Peyer's patch (tissue), 4 donors: ENCODE data around the gene ORMDL1. TPM values are rescaled to one million over a fixed set of nuclear protein-coding genes. Genes with fewer than 3 reads are reported as not detected.

Experiments used
- DNase-seq, 3 donors: peaks; one replicate each; pipeline ENCODE4 v3.0.0-alpha.2; 2017 to 2019
- H3K27ac ChIP-seq, 4 donors: fragments of 200-600 bp; sonication (generic); one replicate each; pipeline ENCODE4 v1.5.1; 2016 to 2019
- H3K27me3 ChIP-seq, 2 donors: fragments of 200-600 bp; sonication (generic); one replicate each; pipeline ENCODE4 v1.5.1; 2019
- H3K36me3 ChIP-seq, 3 donors: fragments of 200-600 bp; sonication (generic); one replicate each; pipeline ENCODE4 v1.5.1; 2016 to 2019
- H3K4me1 ChIP-seq, 4 donors: fragments of 200-600 bp; sonication (generic); one replicate each; pipeline ENCODE4 v1.5.1; 2016 to 2019
- H3K4me3 ChIP-seq, 4 donors: fragments of 200-600 bp; sonication (generic); 1 replicate in 3 of 4; 2 replicates in 1 of 4; pipeline ENCODE4 v1.5.1; 2016 to 2019; ENCODE audit warnings: mild to moderate bottlenecking in 1 of 4
- H3K9me3 ChIP-seq, 4 donors: fragments of 200-600 bp; sonication (generic); one replicate each; pipeline ENCODE4 v1.5.1; 2016 to 2019; ENCODE audit warnings: mild to moderate bottlenecking in 1 of 4
- POLR2A ChIP-seq, 2 donors: fragments of 450-650 bp; IDR thresholded peaks; one replicate each; pipeline ENCODE4 v1.5.1; 2017; ENCODE audit warnings: antibody characterized with exemption in 2 of 2, mild to moderate bottlenecking in 2 of 2, moderate library complexity in 2 of 2
- total RNA-seq, 4 donors: library from RNA; depleted of rRNA; stranded (reverse); fragments of >200 nt; gene quantifications; one replicate each; pipeline ENCODE4 v1.1.0, GENCODE V29; 2016
- TF ChIP-seq, protein P1 (sequence below), 6 experiments: fragments of 450-650 bp in 4 of 6; fragments of 200-600 bp in 2 of 6; sonication (generic) in 1 of 6; IDR thresholded peaks; one replicate each; pipeline ENCODE4 v1.5.1; 2017 to 2019; ENCODE audit warnings: antibody characterized with exemption in 6 of 6, mild to moderate bottlenecking in 3 of 6, moderate library complexity in 1 of 6

The ORMDL1 gene
- total RNA-seq, 4 donors from 2014 or later: 73.4 to 102 (median 87.6) TPM

- no peaks in the 10 kb centered on the region for H3K4me1 ChIP-seq
- DNase-seq: no peak
- no peak overlapping the region for H3K4me3 ChIP-seq
- H3K9me3 ChIP-seq: no peaks in the 10 kb centered on the region
- peaks cover 0 to 7% (median 0%) of the 10 kb centered on the region in 3 donors for H3K36me3 ChIP-seq
- H3K27me3 ChIP-seq: no peaks in the 10 kb centered on the region
- no peak for TF ChIP-seq POLR2A (IDR thresholded peaks at IDR 0.05)
- TF ChIP-seq, protein P1, sequence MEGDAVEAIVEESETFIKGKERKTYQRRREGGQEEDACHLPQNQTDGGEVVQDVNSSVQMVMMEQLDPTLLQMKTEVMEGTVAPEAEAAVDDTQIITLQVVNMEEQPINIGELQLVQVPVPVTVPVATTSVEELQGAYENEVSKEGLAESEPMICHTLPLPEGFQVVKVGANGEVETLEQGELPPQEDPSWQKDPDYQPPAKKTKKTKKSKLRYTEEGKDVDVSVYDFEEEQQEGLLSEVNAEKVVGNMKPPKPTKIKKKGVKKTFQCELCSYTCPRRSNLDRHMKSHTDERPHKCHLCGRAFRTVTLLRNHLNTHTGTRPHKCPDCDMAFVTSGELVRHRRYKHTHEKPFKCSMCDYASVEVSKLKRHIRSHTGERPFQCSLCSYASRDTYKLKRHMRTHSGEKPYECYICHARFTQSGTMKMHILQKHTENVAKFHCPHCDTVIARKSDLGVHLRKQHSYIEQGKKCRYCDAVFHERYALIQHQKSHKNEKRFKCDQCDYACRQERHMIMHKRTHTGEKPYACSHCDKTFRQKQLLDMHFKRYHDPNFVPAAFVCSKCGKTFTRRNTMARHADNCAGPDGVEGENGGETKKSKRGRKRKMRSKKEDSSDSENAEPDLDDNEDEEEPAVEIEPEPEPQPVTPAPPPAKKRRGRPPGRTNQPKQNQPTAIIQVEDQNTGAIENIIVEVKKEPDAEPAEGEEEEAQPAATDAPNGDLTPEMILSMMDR (IDR thresholded peaks at IDR 0.05): no peak
- no peak overlapping the region for H3K27ac ChIP-seq
These were observed 38.0 kb upstream of the ORMDL1 start for GRCh38 chr2:189821953-189822748.

GRCh38 chr2:189819297-189819704 is 35.2 kb upstream of the ORMDL1 start:
- Histone ChIP-seq H3K27ac (no peak overlapping the region), H3K4me1 (no peaks in the 10 kb centered on the region), H3K9me3 (no peaks in the 10 kb centered on the region), H3K27me3 (no peaks in the 10 kb centered on the region), H3K36me3 (peaks cover 0 to 7% (median 0%) of the 10 kb centered on the region in 3 donors), H3K4me3 (no peak overlapping the region)
- no peak for DNase-seq
- TF ChIP-seq, protein P1 (IDR thresholded peaks at IDR 0.05): no peak
- TF ChIP-seq POLR2A (IDR thresholded peaks at IDR 0.05): no peak

GRCh38 chr2:189818249-189819038 is 34.3 kb upstream of the ORMDL1 start:
- no peaks in the 10 kb centered on the region for H3K9me3 ChIP-seq
- peaks cover 0 to 7% (median 0%) of the 10 kb centered on the region in 3 donors for H3K36me3 ChIP-seq
- TF ChIP-seq POLR2A (IDR thresholded peaks at IDR 0.05): no peak
- TF ChIP-seq, protein P1 (IDR thresholded peaks at IDR 0.05): no peak

DNA sequence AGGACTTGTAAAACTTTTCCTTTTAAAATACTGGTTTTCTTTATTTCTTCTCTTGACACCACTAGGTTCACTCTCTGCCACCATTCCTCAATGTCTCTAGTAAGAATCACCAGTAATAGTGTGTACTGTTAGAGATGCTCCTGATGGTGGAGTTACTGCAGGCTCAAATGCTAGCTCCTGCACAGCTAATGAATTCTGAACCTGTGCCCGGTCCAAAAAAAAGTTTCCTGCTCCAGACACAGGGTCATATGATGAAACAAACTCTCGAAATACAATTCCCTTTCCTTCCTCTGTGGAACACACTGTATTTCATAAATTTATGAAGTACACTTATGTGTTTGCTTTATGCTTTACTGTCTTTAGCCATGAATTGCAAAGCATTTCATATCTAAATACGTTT is 19.3 kb upstream of the ORMDL1 start:
- no peaks in the 10 kb centered on the region for H3K27me3 ChIP-seq
- H3K9me3 ChIP-seq: no peaks in the 10 kb centered on the region
- H3K27ac ChIP-seq: no peak overlapping the region
- H3K4me3 ChIP-seq: no peak overlapping the region
- DNase-seq: no peak
- no peaks in the 10 kb centered on the region for H3K4me1 ChIP-seq
- peaks cover 0 to 8% (median 0%) of the 10 kb centered on the region in 3 donors for H3K36me3 ChIP-seq
- TF ChIP-seq, protein P1 (IDR thresholded peaks at IDR 0.05): no peak
- no peak for TF ChIP-seq POLR2A (IDR thresholded peaks at IDR 0.05)

More at GRCh38 chr2:189818249-189819038, 34.3 kb upstream of the ORMDL1 start:
- no peak overlapping the region for H3K27ac ChIP-seq
- no peaks in the 10 kb centered on the region for H3K27me3 ChIP-seq
- H3K4me1 ChIP-seq: no peaks in the 10 kb centered on the region
- H3K4me3 ChIP-seq: no peak overlapping the region
- DNase-seq: no peak

DNA sequence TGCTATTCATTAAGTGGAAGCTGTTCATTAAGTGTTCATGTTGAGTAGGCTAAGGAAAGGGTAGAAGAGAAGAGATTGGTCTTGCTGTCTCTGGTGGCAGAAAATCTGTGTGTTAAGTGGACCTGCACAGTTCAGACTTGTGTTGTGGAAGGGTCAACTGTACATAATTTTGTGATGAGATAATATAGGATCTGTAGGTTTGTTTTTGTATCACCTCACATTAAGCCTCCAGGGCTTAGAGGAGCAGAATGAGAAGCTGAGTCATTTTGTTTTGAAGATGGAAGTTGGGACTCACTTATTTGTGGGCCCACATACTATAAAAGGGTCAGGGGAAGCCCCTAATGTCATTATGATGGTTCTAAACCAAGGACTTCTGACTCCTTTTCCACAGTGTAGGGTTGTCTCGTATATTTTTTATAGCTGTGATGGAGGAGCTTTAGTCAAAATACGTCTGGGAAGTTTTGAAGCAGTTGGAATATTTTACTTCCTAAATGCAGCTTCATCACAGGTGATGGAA is 18.3 kb upstream of the ORMDL1 start:
- H3K9me3 ChIP-seq: no peaks in the 10 kb centered on the region
- peaks cover 0 to 8% (median 0%) of the 10 kb centered on the region in 3 donors for H3K36me3 ChIP-seq
- H3K4me1 ChIP-seq: no peaks in the 10 kb centered on the region
- no peak overlapping the region for H3K27ac ChIP-seq
- H3K27me3 ChIP-seq: no peaks in the 10 kb centered on the region
- H3K4me3 ChIP-seq: no peak overlapping the region
- no peak for DNase-seq
- TF ChIP-seq, protein P1 (IDR thresholded peaks at IDR 0.05): no peak
- no peak for TF ChIP-seq POLR2A (IDR thresholded peaks at IDR 0.05)
